Brain pericyte (primary cell): ENCODE measurements around the gene TGOLN2.

Source experiments
- DNase-seq: peaks from one replicate; pipeline ENCODE4 v3.0.0-alpha.2; 2012; ENCODE audit warnings: low read depth, low spot score

TGOLN2 gene

DNA sequence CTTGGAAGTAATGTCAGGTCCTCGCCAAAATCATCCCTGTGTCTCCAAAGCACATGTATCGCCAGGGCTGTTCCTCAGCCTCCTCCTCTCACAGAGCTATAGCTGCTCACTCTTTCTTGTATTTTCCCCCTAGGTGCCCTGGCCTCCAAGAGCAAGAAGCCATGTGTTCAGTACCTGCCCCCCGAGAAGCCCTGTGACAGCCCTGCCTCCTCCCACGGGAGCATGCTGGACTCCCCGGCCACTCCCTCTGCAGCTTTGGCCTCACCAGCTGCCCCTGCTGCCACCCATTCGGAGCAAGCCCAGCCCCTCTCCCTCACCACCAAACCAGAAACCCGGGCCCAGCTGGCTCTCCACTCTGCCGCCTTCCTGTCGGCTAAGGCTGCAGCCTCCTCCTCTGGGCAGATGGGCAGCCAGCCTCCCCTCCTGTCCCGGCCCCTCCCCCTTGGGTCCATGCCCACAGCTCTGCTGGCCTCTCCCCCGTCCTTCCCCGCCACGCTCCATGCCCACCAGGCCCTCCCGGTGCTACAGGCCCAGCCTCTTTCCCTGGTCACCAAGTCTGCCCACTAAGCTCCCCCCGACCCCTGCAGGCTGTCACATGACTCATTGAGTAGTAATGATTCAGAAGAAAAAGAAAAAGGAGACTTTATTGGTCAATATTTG lies 18.8 kb downstream of the TGOLN2 start:
- no peak for DNase-seq

DNA sequence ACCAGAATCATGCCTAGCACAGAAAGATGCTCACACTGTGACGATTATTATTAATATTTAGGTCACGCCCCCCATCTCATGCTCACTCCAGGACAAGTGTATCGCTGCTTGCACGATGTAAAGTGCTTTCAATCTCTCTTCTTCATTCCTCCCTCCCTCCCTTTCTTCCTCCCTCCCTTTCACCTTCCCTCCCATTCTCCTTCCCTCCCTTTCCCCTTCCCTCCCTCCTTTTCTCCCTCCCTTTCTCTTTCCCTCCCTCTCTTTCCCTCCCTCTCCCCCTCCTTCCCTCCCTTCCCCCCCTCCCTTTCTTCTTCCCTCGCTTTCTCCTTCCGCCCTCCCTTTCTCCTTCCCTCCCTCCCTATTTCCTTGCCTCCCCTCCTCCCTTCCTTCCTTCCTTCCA lies 19.6 kb downstream of the TGOLN2 start:
- DNase-seq = no peak

DNA sequence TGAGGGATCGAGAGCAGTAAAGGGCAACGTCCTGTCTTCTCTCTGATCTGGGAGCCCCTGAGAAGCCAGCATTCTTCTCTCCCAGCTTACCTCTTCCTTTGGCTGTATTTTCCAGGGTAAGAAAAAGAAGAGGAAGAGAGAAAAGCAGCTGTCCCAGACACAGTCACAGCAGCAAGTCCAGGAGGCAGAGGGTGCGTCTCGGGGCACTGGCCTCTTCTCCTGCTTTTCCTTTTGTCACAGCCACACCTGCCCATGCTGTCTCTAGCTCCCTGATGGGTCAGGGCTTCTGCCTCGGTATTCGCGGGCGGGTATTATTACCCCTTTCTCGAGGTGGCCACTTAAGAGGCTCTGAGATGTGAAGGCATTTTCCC lies 20.3 kb downstream of the TGOLN2 start:
- no peak for DNase-seq

DNA sequence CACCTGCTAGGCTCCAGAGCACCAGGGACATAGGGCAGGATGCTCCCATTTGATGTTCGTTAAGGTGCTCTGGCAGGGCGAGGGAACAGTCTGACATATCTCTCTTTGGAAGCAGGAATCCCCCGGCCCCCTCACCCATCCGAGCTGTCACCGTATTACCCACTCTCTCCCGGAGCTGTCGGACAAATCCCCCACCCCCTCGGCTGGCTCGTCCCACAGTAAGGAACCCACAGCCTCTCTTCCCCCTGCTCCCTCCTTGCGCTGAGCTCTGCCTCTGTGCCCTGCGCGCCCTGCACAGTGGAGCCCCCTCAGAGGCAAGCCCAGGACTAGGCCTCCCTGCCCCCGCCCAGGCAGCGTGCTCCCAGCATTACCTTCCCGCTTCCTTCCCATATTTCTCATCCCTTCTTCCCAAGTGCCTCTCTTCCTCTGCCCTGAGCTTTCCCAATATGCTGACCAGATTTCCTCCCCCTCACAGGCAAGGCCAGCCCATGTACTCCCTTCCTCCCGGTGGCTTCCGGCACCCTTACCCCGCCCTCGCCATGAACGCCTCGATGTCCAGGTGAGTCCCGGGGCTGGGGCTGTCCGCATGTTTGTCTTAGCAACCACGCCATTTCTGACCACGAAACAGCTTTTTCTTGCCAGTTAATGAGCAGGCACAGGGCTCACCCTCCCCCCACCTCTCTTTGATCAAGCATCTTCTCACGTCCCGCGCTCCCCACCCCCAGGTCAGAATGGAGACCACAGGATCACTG lies 23.8 kb downstream of the TGOLN2 start:
- DNase-seq = no peak

DNA sequence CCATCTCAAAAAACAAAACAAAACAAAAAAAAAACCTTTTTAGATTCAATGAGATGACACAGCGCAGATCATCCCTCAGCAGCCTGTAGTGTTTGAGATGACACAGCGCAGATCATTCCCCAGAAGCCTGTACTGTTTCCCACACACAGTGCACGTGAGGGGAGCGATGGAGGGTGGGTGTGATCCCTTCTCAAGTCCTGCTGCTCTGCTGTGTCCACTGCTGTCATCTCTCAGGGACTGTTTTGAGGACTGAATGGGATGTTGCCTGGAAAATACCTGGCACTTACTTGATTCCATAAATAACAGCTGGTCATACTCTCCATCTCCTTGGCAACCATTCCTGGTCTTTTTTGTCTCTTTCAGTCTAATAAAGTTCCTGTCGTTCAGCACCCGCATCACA lies 25.7 kb downstream of the TGOLN2 start:
- DNase-seq = no peak

DNA sequence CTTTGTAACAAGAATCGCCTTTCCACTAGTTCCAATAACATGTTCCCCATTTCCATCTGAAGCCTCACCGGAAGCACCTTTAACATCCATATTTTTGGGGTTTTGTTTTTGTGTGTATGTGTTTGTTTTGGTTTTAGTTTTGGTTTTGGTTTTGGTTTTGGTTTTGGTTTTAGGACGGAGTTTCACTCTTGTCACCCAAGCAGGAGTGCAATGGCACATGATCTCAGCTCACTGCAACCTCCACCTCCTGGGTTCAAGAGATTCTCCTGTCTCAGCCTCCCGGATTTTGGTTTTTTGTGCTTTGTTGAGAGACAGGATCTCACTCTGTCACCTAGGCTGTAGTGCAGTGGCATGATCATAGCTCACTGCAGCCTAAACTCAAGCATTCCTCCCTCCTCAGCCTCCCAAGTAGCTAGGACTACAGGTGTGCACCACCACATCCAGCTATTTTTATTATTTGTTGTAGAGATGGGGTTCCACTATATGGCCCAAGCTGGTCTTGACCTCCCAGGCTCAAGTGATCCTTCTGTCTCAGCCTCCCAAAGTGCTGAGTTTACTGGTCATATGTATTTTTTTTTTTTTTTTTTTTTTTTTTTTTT lies 36.3 kb downstream of the TGOLN2 start:
- DNase-seq = no peak

DNA sequence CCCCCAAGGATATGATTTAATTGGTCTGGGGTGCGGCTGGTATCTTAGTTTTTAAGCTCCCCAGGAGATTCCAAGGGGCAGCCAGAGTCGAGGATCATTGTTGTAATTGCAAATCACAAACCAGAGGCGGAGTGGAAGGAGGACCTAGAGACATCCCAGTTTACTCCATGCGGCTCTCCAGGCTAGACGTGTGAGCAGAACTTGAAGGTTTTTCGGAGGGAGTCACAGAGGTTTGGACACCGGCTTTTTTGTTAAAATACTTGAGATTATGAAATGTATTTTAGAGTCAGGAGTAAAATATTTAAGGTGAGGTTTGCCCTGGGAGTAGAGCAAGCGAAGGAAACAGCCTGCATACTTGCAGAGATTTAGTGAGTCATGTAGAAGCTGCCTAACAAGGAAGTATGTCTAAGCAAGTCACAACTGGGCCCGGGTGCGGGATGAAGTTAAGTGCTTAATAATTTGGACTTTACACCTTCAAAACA lies 39.5 kb downstream of the TGOLN2 start:
- no peak for DNase-seq

DNA sequence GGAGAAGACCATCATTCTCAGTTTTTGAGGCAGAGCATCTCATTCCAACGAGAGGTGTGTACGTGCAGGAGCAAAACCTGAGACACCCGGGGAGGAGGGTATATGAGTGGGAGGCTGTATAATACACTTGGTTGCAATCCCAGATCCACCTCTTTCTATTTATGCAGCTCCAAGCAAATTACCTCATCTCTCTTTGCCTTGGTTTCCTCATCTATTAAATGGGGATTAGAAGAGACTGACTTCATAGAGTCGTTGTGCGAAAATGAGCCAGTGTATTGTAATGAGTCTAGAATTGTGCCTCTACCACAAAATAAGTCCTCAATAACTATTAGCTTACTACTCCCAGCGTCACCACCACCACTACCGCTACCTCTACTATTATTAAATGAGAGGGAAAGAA lies 40.1 kb downstream of the TGOLN2 start:
- DNase-seq = no peak

DNA sequence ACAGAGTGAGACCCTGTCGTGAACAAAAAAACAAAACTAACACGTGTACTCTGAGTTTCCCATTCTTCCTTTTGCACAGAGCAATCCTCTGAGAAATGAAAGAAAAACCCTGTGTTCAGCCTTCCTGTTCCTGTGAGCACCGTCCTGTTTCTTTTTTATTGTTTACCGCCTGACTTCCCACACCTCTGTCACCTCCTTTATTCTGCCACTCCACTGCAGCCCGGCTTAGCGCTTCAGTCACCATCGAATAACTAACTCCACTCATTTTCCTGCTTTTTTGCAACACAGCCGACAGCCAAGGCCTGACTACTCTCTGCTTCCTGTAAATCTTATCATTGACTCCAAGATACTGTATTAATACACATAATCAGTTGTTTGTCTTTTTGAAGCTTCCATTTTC lies 40.9 kb downstream of the TGOLN2 start:
- no peak for DNase-seq

DNA sequence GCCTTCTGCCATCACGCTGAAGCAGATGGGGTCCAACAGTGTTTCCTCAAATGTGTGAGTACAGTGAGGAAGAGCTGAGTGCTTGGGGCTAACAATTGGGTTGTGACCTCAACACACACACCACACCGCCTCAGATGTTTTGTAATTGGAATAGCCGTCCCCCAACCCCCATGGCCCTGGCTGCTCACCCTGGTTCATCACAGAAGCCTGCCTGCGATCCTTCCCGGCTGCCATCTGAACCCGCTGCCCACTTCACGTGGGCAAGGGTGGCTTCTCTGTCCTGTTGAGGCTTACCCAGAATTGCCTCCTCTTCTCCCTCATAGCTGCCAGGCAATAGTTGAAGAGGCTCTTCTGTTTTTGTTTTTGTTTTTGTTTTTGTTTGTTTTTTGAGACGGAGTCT lies 44.1 kb downstream of the TGOLN2 start:
- DNase-seq = no peak

DNA sequence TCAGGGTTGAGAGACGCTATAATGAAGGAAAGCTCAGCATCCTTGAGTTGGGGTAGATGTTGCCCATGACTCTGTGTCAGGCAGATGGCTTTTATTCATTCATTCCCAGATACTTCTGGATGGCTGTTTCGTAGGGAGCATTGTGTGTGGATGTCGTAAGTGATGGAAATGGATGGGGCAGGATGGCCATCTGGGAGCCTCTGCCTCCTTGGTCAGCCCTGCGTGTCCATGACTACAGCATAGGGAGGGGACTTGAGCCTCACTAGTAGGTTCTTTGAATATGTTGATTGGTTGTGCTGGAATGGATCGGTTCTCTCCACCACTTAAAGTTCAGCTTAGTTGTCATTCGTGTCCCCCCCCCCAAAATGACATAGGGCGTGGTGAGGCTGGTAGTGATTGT lies 44.9 kb downstream of the TGOLN2 start:
- no peak for DNase-seq

DNA sequence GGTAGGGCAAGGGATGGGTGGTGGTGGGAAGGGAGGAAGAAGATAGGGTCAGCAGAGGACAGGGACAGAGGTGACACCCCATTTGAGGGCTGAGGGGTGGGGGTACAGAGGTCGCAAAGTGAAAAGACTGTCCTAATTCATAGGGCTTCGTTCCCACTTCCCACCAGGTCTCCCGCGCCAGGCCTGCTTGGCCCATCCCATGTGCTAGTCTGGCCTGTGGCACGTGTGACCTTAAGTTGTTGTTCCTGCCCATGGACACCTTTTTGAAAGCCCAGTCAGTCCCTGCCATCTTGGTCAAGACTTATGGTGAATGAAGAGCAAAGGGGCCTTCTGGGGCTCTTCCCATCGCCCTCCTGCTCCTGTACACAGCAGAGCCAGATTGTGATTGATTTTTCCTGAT lies 46.2 kb downstream of the TGOLN2 start:
- DNase-seq = no peak

DNA sequence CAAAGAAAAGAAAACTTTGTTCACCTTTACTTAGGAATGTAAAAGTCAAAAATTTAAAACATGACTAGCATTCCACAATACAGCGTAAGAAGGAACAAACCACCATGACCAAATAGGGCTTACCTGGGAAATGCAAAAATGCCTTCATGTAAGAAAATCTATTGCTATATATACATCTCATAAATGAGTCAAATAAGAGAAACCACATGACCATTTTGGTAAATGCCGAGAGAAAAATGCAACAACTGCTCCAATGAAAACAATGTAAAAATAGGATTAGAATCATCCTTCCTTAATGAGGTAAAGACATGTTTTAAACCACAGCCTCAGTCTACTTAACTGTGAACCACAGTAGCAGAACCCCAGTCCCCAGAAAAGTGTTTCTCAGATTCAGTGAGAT lies 49.4 kb downstream of the TGOLN2 start:
- DNase-seq = no peak

DNA sequence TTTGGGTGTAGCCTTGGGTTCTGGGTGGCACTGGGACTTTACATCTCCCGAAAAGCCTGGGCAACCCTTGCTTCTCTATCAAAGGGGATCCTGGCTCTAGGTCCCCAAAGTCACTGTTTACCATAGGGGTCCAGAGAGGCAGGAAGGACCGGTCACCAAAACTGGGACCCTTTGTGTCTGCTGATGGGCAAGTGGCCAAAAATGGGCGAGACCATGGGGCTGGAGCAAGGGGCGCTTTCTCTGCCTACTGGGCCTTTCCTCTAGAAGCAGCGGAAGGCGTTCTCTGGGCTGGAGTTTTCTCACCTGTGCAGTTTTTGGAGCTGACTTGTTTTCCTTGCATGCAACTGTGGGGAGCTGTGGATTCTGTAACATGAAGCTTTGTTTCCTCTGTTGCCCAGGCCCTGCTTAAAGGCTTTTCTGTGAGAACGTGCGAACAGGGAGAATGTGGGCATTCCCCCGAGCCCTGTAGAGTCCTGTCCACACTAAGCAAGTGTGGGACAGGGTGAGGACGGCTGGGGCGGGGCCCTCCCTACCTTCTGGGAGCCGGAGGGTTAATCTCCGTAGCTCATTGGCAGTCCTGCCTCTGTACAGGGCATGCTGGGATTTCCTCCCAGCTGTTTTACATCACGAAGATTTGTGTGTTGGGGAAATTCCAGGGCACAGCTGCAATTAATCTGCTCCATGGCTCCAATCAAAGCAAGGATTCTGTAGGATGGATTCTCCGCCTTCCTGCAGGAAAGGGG lies 50.2 kb downstream of the TGOLN2 start:
- no peak for DNase-seq

DNA sequence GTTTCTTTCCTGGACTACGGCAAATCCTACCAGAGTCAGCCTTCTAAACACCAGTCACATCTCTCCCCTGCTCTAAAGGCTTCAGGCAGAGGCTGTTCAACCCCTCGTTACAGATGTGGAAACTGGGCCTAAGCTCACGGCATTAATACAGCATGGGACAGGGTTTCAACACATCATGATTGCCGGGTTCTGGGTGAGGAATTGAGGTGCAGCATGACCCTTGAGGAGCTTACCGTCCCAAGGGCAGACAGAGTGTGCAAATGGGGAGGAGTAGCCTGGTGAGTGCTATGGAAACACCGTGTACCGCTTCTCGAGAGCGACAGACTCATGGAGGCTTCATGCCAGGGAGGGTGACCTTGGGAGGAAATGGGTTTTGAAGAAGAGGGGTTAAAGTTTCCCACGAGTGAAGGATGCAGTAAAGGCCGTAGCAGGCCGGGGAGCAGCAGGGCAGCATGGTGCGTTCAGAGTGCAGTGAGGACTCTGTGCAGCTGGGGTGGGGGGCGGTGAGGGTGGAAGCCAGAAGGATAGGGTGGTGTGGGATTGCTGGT lies 51.1 kb downstream of the TGOLN2 start:
- no peak for DNase-seq

DNA sequence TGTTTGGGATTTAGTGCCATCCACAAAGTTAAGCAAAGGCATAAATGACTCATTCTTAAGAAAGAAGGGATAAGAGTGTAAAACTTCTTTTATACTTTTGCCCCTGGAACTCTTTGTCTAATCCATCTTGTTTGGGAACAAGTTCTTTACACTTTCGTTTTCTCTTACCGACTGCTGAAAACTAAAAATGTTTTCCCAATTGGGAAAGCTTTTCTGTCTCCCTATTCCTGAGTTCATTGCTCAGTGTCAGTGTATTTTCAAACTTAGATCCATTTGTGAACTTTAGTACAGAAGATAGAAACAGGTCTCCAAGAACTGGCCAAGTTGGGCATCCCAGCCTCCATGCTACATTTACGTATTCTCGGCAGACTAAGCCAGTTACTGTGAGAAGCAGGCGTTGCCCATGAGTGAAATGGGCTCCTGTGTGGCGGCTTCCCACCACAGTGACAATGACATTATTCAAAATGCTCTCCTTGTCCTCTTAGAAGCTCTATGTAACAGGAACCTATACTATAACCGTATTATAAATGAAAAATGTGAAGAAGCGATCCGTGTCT lies 51.7 kb downstream of the TGOLN2 start:
- DNase-seq = no peak

DNA sequence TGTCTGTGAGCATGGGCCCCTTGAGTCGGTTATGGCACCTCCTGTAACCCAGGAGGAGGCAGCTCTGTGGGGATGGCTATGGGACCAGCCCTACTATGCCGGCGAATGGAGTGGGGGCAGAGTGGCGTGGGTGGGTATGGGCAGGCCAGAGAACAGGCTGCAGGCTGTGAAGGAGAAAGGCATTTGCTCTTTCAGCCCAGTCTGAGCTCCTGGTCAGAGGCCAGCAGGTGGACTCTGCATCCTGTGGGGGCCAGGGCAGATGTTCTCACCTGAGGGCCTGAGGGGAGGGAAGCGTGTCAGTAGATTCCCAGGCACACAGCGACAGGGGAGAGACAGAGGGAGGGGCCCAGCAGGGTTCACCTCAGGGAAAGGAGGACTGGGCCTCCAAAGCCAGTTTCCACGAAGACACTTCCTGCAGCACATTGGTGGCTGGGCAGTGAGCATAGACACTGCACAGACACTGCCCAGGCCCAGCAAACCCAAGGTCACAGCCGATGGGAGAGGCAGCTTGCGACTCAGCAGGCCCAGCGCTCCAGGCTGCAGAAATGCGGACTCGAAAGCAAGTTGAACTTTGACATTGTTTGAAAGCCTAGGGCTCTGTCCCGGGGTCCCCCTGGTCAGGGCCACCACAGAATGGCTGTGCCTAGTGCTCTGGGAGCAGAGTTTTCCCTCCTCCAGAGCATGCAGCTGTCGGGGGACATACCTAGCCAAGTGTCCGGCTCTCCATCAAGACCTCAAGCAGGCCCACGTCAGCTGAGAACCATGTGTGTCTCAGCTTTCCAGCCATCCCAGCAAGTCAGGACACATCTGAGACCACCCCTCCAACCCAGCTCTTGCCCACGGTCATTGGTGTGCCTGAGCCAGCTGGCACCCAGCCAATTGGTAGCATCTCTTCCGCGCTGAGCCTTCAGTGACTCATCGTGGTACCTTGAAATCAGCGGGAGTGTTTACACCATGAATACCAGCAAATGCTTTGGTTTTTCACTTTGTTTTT lies 53.8 kb downstream of the TGOLN2 start:
- DNase-seq = no peak

DNA sequence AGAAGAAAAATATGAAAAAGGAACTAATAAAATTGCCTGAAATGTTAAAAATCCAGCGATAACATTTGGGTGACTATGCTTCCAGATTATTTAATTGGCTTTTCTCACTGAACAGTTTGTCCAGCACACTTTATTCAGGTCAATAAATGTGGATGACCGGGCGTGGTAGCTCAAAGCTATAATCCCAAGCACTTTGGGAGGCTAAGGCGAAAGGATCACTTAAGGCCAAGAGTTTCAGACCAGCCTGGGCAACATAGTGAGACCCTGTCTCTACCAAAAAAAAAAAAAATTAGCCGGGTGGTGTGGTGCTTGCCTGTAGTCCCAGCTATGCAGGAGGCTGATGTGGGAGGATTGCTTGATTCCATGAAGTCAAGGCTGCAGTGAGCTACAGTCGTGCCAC lies 55.4 kb downstream of the TGOLN2 start:
- DNase-seq = no peak

DNA sequence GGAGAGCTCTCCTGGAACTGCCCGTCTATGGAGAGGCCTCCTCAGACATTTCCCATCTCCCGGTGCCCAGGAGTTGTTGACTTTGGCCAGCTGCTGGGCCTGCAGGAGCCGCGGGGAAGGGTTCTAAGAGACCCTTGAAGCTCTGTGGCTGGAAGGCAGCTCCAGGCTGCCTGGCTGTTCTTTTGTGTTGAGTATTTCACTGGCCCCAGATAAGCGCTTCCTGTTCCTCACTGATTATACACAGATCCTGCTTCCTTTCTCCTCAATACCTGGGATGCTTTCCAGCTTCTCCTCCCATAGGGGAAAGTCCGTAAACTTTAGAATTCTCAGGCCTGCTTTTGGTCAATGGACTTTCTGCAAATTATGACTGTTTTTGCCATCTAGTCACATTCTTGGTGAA lies 57.8 kb downstream of the TGOLN2 start:
- no peak for DNase-seq
